WTC11 (cell line): ENCODE data around the gene CTTNBP2. TPM values are rescaled to one million over a fixed set of nuclear protein-coding genes. Genes with fewer than 3 reads are reported as not detected.

Experiments
- ATAC-seq: fragments of 200-7000 bp; cut with Tn5 transposase; 2 replicates; pipeline ENCODE4 v1.10.0; 2021; ENCODE audit warnings: mild to moderate bottlenecking, moderate library complexity
- CTCF ChIA-PET: fragments of 300-600 bp; sonication (Branson Sonifier 250); formaldehyde crosslinking; loops from one replicate; lab custom pipeline; 2021; ENCODE audit warnings: antibody characterized with exemption; lab: Charles Lee
- POLR2A ChIA-PET: fragments of 350-600 bp; sonication (Branson Sonifier 250); formaldehyde crosslinking; loops from one replicate; lab custom pipeline; 2021; ENCODE audit warnings: antibody characterized with exemption; lab: Charles Lee
- DNase-seq: peaks from one replicate; pipeline ENCODE4 v3.0.0; 2021; ENCODE audit warnings: low spot score
- H3K27ac Mint-ChIP-seq: 2 replicates; pipeline ENCODE4 v1.8.0; 2021; ENCODE audit warnings: mixed read lengths
- H3K27me3 Mint-ChIP-seq: 2 replicates; pipeline ENCODE4 v1.8.0; 2021; ENCODE audit warnings: low read depth, mild to moderate bottlenecking, moderate library complexity, mixed read lengths
- H3K36me3 Mint-ChIP-seq: 2 replicates; pipeline ENCODE4 v1.8.0; 2021; ENCODE audit warnings: mixed read lengths
- H3K4me1 Mint-ChIP-seq: 2 replicates; pipeline ENCODE4 v1.8.0; 2022; ENCODE audit warnings: mixed read lengths
- H3K4me3 Mint-ChIP-seq: 2 replicates; pipeline ENCODE4 v1.8.0; 2021; ENCODE audit warnings: mild to moderate bottlenecking, moderate library complexity, mixed read lengths
- H3K9me3 Mint-ChIP-seq: 2 replicates; pipeline ENCODE4 v1.8.0; 2021; ENCODE audit warnings: mixed read lengths
- ATF2 ChIP-seq: sonication (generic); formaldehyde crosslinking; IDR thresholded peaks from 2 replicates; pipeline ENCODE4 v1.8.1; 2022; ENCODE audit warnings: low read depth, missing genetic modification reagents, borderline replicate concordance
- CBFB ChIP-seq: sonication (generic); formaldehyde crosslinking; IDR thresholded peaks from 2 replicates; pipeline ENCODE4 v1.8.1; 2022; ENCODE audit warnings: mild to moderate bottlenecking, low read depth, missing genetic modification reagents
- FOXP4 ChIP-seq: sonication (generic); formaldehyde crosslinking; IDR thresholded peaks from 2 replicates; pipeline ENCODE4 v1.8.0; 2022; ENCODE audit warnings: mild to moderate bottlenecking, missing genetic modification reagents
- GABPB1 ChIP-seq: sonication (generic); formaldehyde crosslinking; IDR thresholded peaks from 2 replicates; pipeline ENCODE4 v1.8.1; 2023; ENCODE audit warnings: mild to moderate bottlenecking, missing genetic modification reagents
- HMGA2 ChIP-seq: fragments of 250-450 bp; sonication (Bioruptor Pico); IDR thresholded peaks from 2 replicates; pipeline ENCODE4 v1.4.0; 2021; ENCODE audit warnings: mild to moderate bottlenecking, moderate library complexity
- KAT7 ChIP-seq: sonication (generic); formaldehyde crosslinking; IDR thresholded peaks from 2 replicates; pipeline ENCODE4 v1.8.1; 2023; ENCODE audit warnings: missing genetic modification reagents, mild to moderate bottlenecking, borderline replicate concordance
- PRRX2 ChIP-seq: fragments of 250-450 bp; sonication (Bioruptor Pico); IDR thresholded peaks from 2 replicates; pipeline ENCODE4 v1.8.0; 2021; ENCODE audit warnings: mild to moderate bottlenecking
- TEAD1 ChIP-seq: sonication (generic); formaldehyde crosslinking; IDR thresholded peaks from 2 replicates; pipeline ENCODE4 v1.8.0; 2022; ENCODE audit warnings: mild to moderate bottlenecking, missing genetic modification reagents
- TEAD4 ChIP-seq: sonication (generic); formaldehyde crosslinking; IDR thresholded peaks from 2 replicates; pipeline ENCODE4 v1.8.0; 2022; ENCODE audit warnings: mild to moderate bottlenecking, missing genetic modification reagents
- ZNF121 ChIP-seq: sonication (generic); formaldehyde crosslinking; IDR thresholded peaks from 2 replicates; pipeline ENCODE4 v1.8.0; 2023; ENCODE audit warnings: missing genetic modification reagents
- ZNF219 ChIP-seq: sonication (generic); formaldehyde crosslinking; IDR thresholded peaks from 2 replicates; pipeline ENCODE4 v1.8.0; 2023; ENCODE audit warnings: missing genetic modification reagents, mild to moderate bottlenecking, borderline replicate concordance
- ZNF232 ChIP-seq: sonication (generic); formaldehyde crosslinking; IDR thresholded peaks from 2 replicates; pipeline ENCODE4 v1.8.0; 2022; ENCODE audit warnings: mild to moderate bottlenecking, missing genetic modification reagents
- ZNF263 ChIP-seq: sonication (generic); formaldehyde crosslinking; IDR thresholded peaks from 2 replicates; pipeline ENCODE4 v1.8.1; 2022; ENCODE audit warnings: low read depth, mild to moderate bottlenecking, moderate library complexity, missing genetic modification reagents
- ZNF396 ChIP-seq: fragments of 250-450 bp; sonication (Bioruptor Pico); IDR thresholded peaks from 2 replicates; pipeline ENCODE4 v1.8.0; 2021; ENCODE audit warnings: mild to moderate bottlenecking, moderate library complexity, borderline replicate concordance
- ZNF416 ChIP-seq: fragments of 250-450 bp; sonication (Bioruptor Pico); IDR thresholded peaks from 2 replicates; pipeline ENCODE4 v1.9.0; 2021; ENCODE audit warnings: mild to moderate bottlenecking, inconsistent platforms
- ZNF425 ChIP-seq: fragments of 250-450 bp; sonication (Bioruptor Pico); conservative IDR thresholded peaks from 2 replicates; pipeline ENCODE4 v1.9.0; 2021; ENCODE audit warnings: mild to moderate bottlenecking
- ZNF671 ChIP-seq: fragments of 250-450 bp; sonication (Bioruptor Pico); IDR thresholded peaks from 2 replicates; pipeline ENCODE4 v1.8.0; 2021; ENCODE audit warnings: mild to moderate bottlenecking
- total RNA-seq: library from RNA; stranded (reverse); gene quantifications from 3 replicates; pipeline ENCODE4 v1.2.3, GENCODE V29; 2021
- TF ChIP-seq, protein P1 (sequence below): sonication (generic); formaldehyde crosslinking; conservative IDR thresholded peaks from 2 replicates; pipeline ENCODE4 v1.8.1; 2023; ENCODE audit warnings: mild to moderate bottlenecking, low read depth, missing genetic modification reagents, moderate library complexity
- TF ChIP-seq, protein P2 (sequence below): sonication (generic); formaldehyde crosslinking; IDR thresholded peaks from 2 replicates; pipeline ENCODE4 v1.8.1; 2022; ENCODE audit warnings: missing genetic modification reagents, borderline replicate concordance
- TF ChIP-seq, protein P3 (sequence below): fragments of 250-450 bp; sonication (Bioruptor Pico); IDR thresholded peaks from 2 replicates; pipeline ENCODE4 v1.8.0; 2021; ENCODE audit warnings: mild to moderate bottlenecking

CTTNBP2 gene
- total RNA-seq, 1 experiment from 2014 or later: 22.1 TPM

- TF ChIP-seq, protein P1, sequence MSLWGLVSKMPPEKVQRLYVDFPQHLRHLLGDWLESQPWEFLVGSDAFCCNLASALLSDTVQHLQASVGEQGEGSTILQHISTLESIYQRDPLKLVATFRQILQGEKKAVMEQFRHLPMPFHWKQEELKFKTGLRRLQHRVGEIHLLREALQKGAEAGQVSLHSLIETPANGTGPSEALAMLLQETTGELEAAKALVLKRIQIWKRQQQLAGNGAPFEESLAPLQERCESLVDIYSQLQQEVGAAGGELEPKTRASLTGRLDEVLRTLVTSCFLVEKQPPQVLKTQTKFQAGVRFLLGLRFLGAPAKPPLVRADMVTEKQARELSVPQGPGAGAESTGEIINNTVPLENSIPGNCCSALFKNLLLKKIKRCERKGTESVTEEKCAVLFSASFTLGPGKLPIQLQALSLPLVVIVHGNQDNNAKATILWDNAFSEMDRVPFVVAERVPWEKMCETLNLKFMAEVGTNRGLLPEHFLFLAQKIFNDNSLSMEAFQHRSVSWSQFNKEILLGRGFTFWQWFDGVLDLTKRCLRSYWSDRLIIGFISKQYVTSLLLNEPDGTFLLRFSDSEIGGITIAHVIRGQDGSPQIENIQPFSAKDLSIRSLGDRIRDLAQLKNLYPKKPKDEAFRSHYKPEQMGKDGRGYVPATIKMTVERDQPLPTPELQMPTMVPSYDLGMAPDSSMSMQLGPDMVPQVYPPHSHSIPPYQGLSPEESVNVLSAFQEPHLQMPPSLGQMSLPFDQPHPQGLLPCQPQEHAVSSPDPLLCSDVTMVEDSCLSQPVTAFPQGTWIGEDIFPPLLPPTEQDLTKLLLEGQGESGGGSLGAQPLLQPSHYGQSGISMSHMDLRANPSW: no peak
- TF ChIP-seq ZNF263 (CRISPR knock-in tag): no peak
- no peak for TF ChIP-seq GABPB1 (CRISPR knock-in tag)
- TF ChIP-seq ATF2: no peak
- no peak for TF ChIP-seq ZNF671
Observed at GRCh38 chr7:117816727-117817126, 56.5 kb downstream of the CTTNBP2 start (continued).

GRCh38 chr7:117811696-117812095 is 61.5 kb downstream of the CTTNBP2 start:
- H3K4me1 Mint-ChIP-seq: peaks cover 84% of the 10 kb centered on the region
- no peaks in the 10 kb centered on the region for H3K9me3 Mint-ChIP-seq
- CTCF ChIA-PET: no interaction called here
- POLR2A ChIA-PET: no interaction called here
- no peak for TF ChIP-seq ZNF232 (CRISPR knock-in tag)
- peak; percentile 98 for TF ChIP-seq HMGA2 (CRISPR knock-in tag)
- no peaks in the 10 kb centered on the region for H3K36me3 Mint-ChIP-seq
- H3K4me3 Mint-ChIP-seq: no peak overlapping the region
- no peak for DNase-seq
- H3K27me3 Mint-ChIP-seq: no peaks in the 10 kb centered on the region
- no peak for ATAC-seq
- no peak overlapping the region for H3K27ac Mint-ChIP-seq

- no peaks in the 10 kb centered on the region for H3K27me3 Mint-ChIP-seq
- H3K27ac Mint-ChIP-seq: peak overlapping the region; percentile 96
- ATAC-seq: peak; percentile 81
- CTCF ChIA-PET: interaction anchor here (0.9 kb wide), 1 partner anchor 343 kb away, joined by 3 read pairs; no protein-coding TSS in a partner anchor
- H3K9me3 Mint-ChIP-seq: no peaks in the 10 kb centered on the region
- H3K4me3 Mint-ChIP-seq: peak overlapping the region; percentile 44
- H3K36me3 Mint-ChIP-seq: no peaks in the 10 kb centered on the region
- DNase-seq: peak; percentile 41
- POLR2A ChIA-PET: interaction anchor here (1.0 kb wide), 1 partner anchor 13 kb away, joined by 4 read pairs; no protein-coding TSS in a partner anchor
- H3K4me1 Mint-ChIP-seq: peaks cover 85% of the 10 kb centered on the region
- no peak for TF ChIP-seq ZNF396 (CRISPR knock-in tag)
- no peak; the same call in 1 of the 2 replicates for TF ChIP-seq ZNF121 (CRISPR knock-in tag)
- TF ChIP-seq CBFB (CRISPR knock-in tag): no peak
- peak; percentile 83; the same call in 1 of the 2 replicates for TF ChIP-seq FOXP4 (CRISPR knock-in tag)
- no peak for TF ChIP-seq TEAD4 (CRISPR knock-in tag)
- TF ChIP-seq PRRX2: peak; percentile 47; the same call in 1 of the 2 replicates
- TF ChIP-seq, protein P2, sequence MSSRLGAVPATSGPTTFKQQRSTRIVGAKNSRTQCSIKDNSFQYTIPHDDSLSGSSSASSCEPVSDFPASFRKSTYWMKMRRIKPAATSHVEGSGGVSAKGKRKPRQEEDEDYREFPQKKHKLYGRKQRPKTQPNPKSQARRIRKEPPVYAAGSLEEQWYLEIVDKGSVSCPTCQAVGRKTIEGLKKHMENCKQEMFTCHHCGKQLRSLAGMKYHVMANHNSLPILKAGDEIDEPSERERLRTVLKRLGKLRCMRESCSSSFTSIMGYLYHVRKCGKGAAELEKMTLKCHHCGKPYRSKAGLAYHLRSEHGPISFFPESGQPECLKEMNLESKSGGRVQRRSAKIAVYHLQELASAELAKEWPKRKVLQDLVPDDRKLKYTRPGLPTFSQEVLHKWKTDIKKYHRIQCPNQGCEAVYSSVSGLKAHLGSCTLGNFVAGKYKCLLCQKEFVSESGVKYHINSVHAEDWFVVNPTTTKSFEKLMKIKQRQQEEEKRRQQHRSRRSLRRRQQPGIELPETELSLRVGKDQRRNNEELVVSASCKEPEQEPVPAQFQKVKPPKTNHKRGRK (CRISPR knock-in tag): no peak
- no peak for TF ChIP-seq ZNF416
- TF ChIP-seq ZNF671: 0 out of 2 replicates have a peak, but pooled peaks have one; percentile 50
- TF ChIP-seq ZNF425 (CRISPR knock-in tag): 0 out of 2 replicates have a peak, but pooled peaks have one; percentile 44
- no peak for TF ChIP-seq ZNF219 (CRISPR knock-in tag)
- TF ChIP-seq, protein P3, sequence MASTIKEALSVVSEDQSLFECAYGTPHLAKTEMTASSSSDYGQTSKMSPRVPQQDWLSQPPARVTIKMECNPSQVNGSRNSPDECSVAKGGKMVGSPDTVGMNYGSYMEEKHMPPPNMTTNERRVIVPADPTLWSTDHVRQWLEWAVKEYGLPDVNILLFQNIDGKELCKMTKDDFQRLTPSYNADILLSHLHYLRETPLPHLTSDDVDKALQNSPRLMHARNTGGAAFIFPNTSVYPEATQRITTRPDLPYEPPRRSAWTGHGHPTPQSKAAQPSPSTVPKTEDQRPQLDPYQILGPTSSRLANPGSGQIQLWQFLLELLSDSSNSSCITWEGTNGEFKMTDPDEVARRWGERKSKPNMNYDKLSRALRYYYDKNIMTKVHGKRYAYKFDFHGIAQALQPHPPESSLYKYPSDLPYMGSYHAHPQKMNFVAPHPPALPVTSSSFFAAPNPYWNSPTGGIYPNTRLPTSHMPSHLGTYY (CRISPR knock-in tag): 0 out of 2 replicates have a peak, but pooled peaks have one; percentile 8
- TF ChIP-seq KAT7 (CRISPR knock-in tag): no peak
- peak; percentile 87; the same call in 1 of the 2 replicates for TF ChIP-seq TEAD1 (CRISPR knock-in tag)
Observed at GRCh38 chr7:117810642-117811512, 62.4 kb downstream of the CTTNBP2 start.
